ENCODE measurements around the gene OLIG2.
A peak's percentile ranks its signal among the peaks of the same experiment; 100 is the strongest.

OLIG2 gene

GRCh38 chr21:33075128-33075527 lies 49.4 kb downstream of the OLIG2 start:
- peaks cover 5 to 71% (median 27%) of the 10 kb centered on the region in 5 experiments for H3K27me3 ChIP-seq (replicated peaks in 2 of 5; ENCODE audit: control insufficient read depth in 4 of 5, insufficient read depth in 5 of 5, low read length in 4 of 5)
- CTCF ChIA-PET: interaction anchor here (1.0 to 2.2 kb wide), 2 partner anchors 10 to 49 kb away, joined by 3 to 6 read pairs; partner anchors contain the start of gene OLIG2
- H3K27ac ChIP-seq (ENCODE audit: insufficient read depth in 1 of 2, low read depth in 1 of 2, low read length in 2 of 2, poor library complexity in 1 of 2, severe bottlenecking in 2 of 2): no peak overlapping the region

GRCh38 chr21:33075596-33076195 lies 50.0 kb downstream of the OLIG2 start:
- Histone ChIP-seq H3K9me3 (ENCODE audit: control extremely low read depth in 1 of 5, control insufficient read depth in 4 of 5, insufficient read depth in 2 of 5, low read depth in 1 of 5, low read length in 4 of 5) (no peaks in the 10 kb centered on the region), H3K4me3 (ENCODE audit: control insufficient read depth in 1 of 7, extremely low read depth in 1 of 7, insufficient read depth in 4 of 7, low read depth in 2 of 7, low read length in 6 of 7) (no peak overlapping the region), H3K27me3 (replicated peaks in 2 of 5; ENCODE audit: control insufficient read depth in 4 of 5, insufficient read depth in 5 of 5, low read length in 4 of 5) (peaks cover 5 to 65% (median 27%) of the 10 kb centered on the region in 5 experiments), H3K27ac (ENCODE audit: insufficient read depth in 1 of 2, low read depth in 1 of 2, low read length in 2 of 2, poor library complexity in 1 of 2, severe bottlenecking in 2 of 2) (no peak overlapping the region), H3K4me1 (ENCODE audit: control extremely low read depth in 1 of 4, control insufficient read depth in 4 of 4, insufficient read depth in 4 of 4, low read length in 3 of 4) (peaks cover 4 to 37% (median 28%) of the 10 kb centered on the region in 4 experiments), H3K36me3 (ENCODE audit: control insufficient read depth in 4 of 4, insufficient read depth in 4 of 4, low read length in 3 of 4) (no peaks in the 10 kb centered on the region)
- CTCF ChIA-PET: interaction anchor here (1.0 to 2.2 kb wide), 3 partner anchors 9 to 51 kb away, joined by 3 to 6 read pairs (median 4); partner anchors contain the start of gene OLIG2
- WGBS (ENCODE audit: insufficient coverage): 94% methylated on average over 10 of the region's 11 CpGs
- POLR2A ChIA-PET: no interaction called here
- DNase-seq: no peak

More at GRCh38 chr21:33075128-33075527, 49.4 kb downstream of the OLIG2 start:
- peak in 2 of 3 donors; percentile 50 to 60 for DNase-seq
- no peaks in the 10 kb centered on the region for H3K36me3 ChIP-seq (ENCODE audit: control insufficient read depth in 4 of 4, insufficient read depth in 4 of 4, low read length in 3 of 4)
- H3K4me1 ChIP-seq (ENCODE audit: control extremely low read depth in 1 of 4, control insufficient read depth in 4 of 4, insufficient read depth in 4 of 4, low read length in 3 of 4): peaks cover 4 to 42% (median 33%) of the 10 kb centered on the region in 4 experiments
- H3K4me3 ChIP-seq (ENCODE audit: control insufficient read depth in 1 of 7, extremely low read depth in 1 of 7, insufficient read depth in 4 of 7, low read depth in 2 of 7, low read length in 6 of 7): peak overlapping the region in 1 of 7 experiments; percentile 40
- no peaks in the 10 kb centered on the region for H3K9me3 ChIP-seq (ENCODE audit: control extremely low read depth in 1 of 5, control insufficient read depth in 4 of 5, insufficient read depth in 2 of 5, low read depth in 1 of 5, low read length in 4 of 5)
- POLR2A ChIA-PET: no interaction called here
- WGBS (ENCODE audit: insufficient coverage): 0% methylated on average over 4 of the region's 9 CpGs

- H3K36me3 ChIP-seq (ENCODE audit: control insufficient read depth in 4 of 4, insufficient read depth in 4 of 4, low read length in 3 of 4): no peaks in the 10 kb centered on the region
- 94% methylated on average over 5 of the region's 11 CpGs for WGBS (ENCODE audit: insufficient coverage)
- peaks cover 4 to 27% (median 18%) of the 10 kb centered on the region in 4 experiments for H3K4me1 ChIP-seq (ENCODE audit: control extremely low read depth in 1 of 4, control insufficient read depth in 4 of 4, insufficient read depth in 4 of 4, low read length in 3 of 4)
- peaks cover 5 to 54% (median 24%) of the 10 kb centered on the region in 5 experiments for H3K27me3 ChIP-seq (replicated peaks in 2 of 5; ENCODE audit: control insufficient read depth in 4 of 5, insufficient read depth in 5 of 5, low read length in 4 of 5)
- no peaks in the 10 kb centered on the region for H3K9me3 ChIP-seq (ENCODE audit: control extremely low read depth in 1 of 5, control insufficient read depth in 4 of 5, insufficient read depth in 2 of 5, low read depth in 1 of 5, low read length in 4 of 5)
- no peak for DNase-seq
- no peak overlapping the region for H3K4me3 ChIP-seq (ENCODE audit: control insufficient read depth in 1 of 7, extremely low read depth in 1 of 7, insufficient read depth in 4 of 7, low read depth in 2 of 7, low read length in 6 of 7)
- CTCF ChIA-PET: interaction anchor here (1.1 to 2.2 kb wide), 3 partner anchors 10 to 50 kb away, joined by 4 to 6 read pairs (median 4); partner anchors contain the start of gene OLIG2
- no peak overlapping the region for H3K27ac ChIP-seq (ENCODE audit: insufficient read depth in 1 of 2, low read depth in 1 of 2, low read length in 2 of 2, poor library complexity in 1 of 2, severe bottlenecking in 2 of 2)
- POLR2A ChIA-PET: no interaction called here
Observed at GRCh38 chr21:33076600-33077329, 51.0 kb downstream of the OLIG2 start.

All from common myeloid progenitor, CD34-positive (primary cell).